DND-41 (cell line): Measurements from ENCODE around the gene OXTR.

Experiments used
- ATAC-seq: fragments of 200-7000 bp; cut with Tn5 transposase; 3 replicates; pipeline ENCODE4 v1.9.1; 2021; ENCODE audit warnings: low read depth; ENCODE audit not compliant: insufficient read depth
- DNase-seq: peaks from one replicate; pipeline ENCODE4 v3.0.0-alpha.2; 2020
- H2AFZ ChIP-seq: 2 replicates; pipeline ENCODE4 v1.6.0; 2012; ENCODE audit warnings: low read depth, low read length
- H3K27ac ChIP-seq: 2 replicates; pipeline ENCODE4 v1.5.1; 2012; ENCODE audit warnings: low read length, inconsistent platforms
- H3K27me3 ChIP-seq: fragments of 200-600 bp; sonication (generic); 2 replicates; pipeline ENCODE4 v1.6.0; 2012; ENCODE audit warnings: low read length, mild to moderate bottlenecking, inconsistent platforms; ENCODE audit not compliant: insufficient read depth, poor library complexity
- H3K36me3 ChIP-seq: 2 replicates; pipeline ENCODE4 v1.5.1; 2012; ENCODE audit warnings: low read length, inconsistent platforms; ENCODE audit not compliant: insufficient read depth
- H3K4me1 ChIP-seq: 2 replicates; pipeline ENCODE4 v1.5.1; 2012; ENCODE audit warnings: mild to moderate bottlenecking, low read length; ENCODE audit not compliant: insufficient read depth
- H3K4me2 ChIP-seq: 2 replicates; pipeline ENCODE4 v1.6.0; 2012; ENCODE audit warnings: mild to moderate bottlenecking, moderate library complexity, low read length, inconsistent platforms; ENCODE audit not compliant: insufficient read depth
- H3K4me3 ChIP-seq, 2 experiments: fragments of 200-600 bp in 1 of 2; shearing (Covaris generic) in 1 of 2; 2 replicates each; pipeline ENCODE4 v1.5.1; 2012 to 2016; ENCODE audit warnings: inconsistent platforms in 2 of 2, low read length in 2 of 2, mild to moderate bottlenecking in 2 of 2, low read depth in 1 of 2, moderate library complexity in 1 of 2
- H3K79me2 ChIP-seq: 2 replicates; pipeline ENCODE4 v1.6.0; 2012; ENCODE audit warnings: low read length, inconsistent platforms; ENCODE audit not compliant: insufficient read depth
- H3K9ac ChIP-seq: 2 replicates; pipeline ENCODE4 v1.6.0; 2012; ENCODE audit warnings: low read depth, mild to moderate bottlenecking, inconsistent platforms, low read length, moderate library complexity
- H3K9me3 ChIP-seq: 2 replicates; pipeline ENCODE4 v1.5.1; 2012; ENCODE audit warnings: low read length, moderate library complexity, mild to moderate bottlenecking, inconsistent platforms; ENCODE audit not compliant: insufficient read depth, severe bottlenecking
- H4K20me1 ChIP-seq: 2 replicates; pipeline ENCODE4 v1.6.0; 2012; ENCODE audit warnings: low read length; ENCODE audit not compliant: insufficient read depth
- CTCF ChIP-seq: IDR thresholded peaks from 2 replicates; pipeline ENCODE4 v1.5.1; 2012; ENCODE audit warnings: borderline replicate concordance, low read length, moderate library complexity, mild to moderate bottlenecking; ENCODE audit not compliant: poor library complexity, severe bottlenecking; ENCODE audit errors: extremely low read depth
- EZH2 ChIP-seq: IDR thresholded peaks from 3 replicates; pipeline ENCODE4 v1.6.1; 2012; ENCODE audit warnings: borderline replicate concordance, low read depth, mild to moderate bottlenecking, moderate library complexity, low read length, inconsistent platforms; ENCODE audit not compliant: severe bottlenecking

Gene OXTR

DNA sequence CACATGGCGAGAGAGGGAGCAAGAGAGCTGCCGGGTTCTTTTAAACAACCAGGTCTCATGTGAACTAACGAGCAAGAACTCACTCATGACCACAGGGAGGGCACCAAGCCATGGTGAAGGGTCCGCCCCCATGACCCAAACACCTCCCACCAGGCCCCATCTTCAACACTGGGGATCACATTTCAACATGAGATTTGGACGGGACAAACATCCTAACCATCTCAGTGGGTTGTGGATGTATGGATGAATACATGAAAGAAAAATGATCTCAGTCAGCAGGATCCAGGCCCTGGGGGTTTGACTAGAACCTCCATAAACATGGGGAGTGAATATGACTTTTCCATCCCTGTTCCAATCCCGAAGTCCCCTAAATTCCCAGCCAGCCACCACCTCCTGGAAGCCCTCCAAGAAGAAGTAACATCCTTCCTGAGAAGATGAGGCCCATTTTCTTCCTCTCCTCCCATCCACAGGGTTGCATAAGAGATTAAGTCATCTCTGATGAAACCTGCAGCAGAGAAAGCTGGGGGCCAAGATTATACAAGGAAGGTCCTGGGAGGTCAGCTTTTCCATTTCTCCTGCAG, 26.3 kb downstream of the OXTR start:
- Histone ChIP-seq H3K9me3 (no peaks in the 10 kb centered on the region), H3K36me3 (no peaks in the 10 kb centered on the region), H3K4me1 (no peaks in the 10 kb centered on the region), H3K27me3 (no peaks in the 10 kb centered on the region), H3K9ac (no peak overlapping the region), H4K20me1 (no peaks in the 10 kb centered on the region; the same call in 1 of the 2 replicates), H2AFZ (no peak overlapping the region), H3K4me3 (no peak overlapping the region), H3K79me2 (no peaks in the 10 kb centered on the region), H3K4me2 (no peak overlapping the region), H3K27ac (no peak overlapping the region)
- ATAC-seq (no peak), DNase-seq (no peak)
- TF ChIP-seq CTCF (no peak), EZH2 (no peak)

DNA sequence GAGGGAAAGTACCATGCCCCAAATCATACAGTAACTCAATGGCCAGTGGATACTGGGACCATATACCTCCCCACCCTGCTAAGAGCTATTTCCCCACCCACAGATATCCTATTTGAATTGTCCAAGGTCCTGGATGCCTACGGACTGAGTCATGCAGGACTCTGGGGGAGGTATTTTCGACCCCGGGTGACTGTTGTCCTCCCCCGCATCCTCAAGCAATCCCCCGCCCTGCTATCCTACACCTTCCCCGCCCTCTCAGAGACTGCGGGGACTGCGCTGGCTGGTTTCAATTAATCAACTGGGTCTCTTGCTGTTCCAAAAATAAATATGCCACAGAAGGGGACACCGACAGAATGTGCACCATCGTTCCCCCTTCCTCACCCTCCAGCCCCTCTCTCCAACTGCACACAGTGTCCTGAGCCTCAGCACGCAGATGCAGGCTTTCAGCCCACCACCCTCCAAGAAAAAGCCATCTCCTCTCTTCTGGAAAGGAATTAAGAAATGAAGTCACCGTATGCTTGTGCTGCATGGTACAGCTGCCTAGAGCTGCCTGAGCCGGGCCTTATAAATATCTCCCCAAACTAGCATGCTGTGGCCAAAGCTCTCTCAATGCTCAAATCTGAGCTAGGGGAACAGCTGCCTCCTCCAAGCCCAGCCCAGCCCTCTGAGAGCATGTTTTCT, 27.7 kb downstream of the OXTR start:
- H3K4me1 ChIP-seq, result no peaks in the 10 kb centered on the region
- H3K36me3 ChIP-seq, result no peaks in the 10 kb centered on the region
- no peak overlapping the region for H3K4me2 ChIP-seq
- no peaks in the 10 kb centered on the region for H3K79me2 ChIP-seq
- TF ChIP-seq CTCF (no peak), EZH2 (no peak)
- H3K9me3 ChIP-seq, result no peaks in the 10 kb centered on the region
- no peak overlapping the region for H3K27ac ChIP-seq
- H3K9ac ChIP-seq, result no peak overlapping the region
- H4K20me1 ChIP-seq, result no peaks in the 10 kb centered on the region; the same call in 1 of the 2 replicates
- H2AFZ ChIP-seq, result no peak overlapping the region
- ATAC-seq (no peak), DNase-seq (no peak)
- no peaks in the 10 kb centered on the region for H3K27me3 ChIP-seq
- no peak overlapping the region for H3K4me3 ChIP-seq

GRCh38 chr3:8739757-8740504, 29.5 kb downstream of the OXTR start:
- Histone ChIP-seq H3K27me3 (peaks cover 3% of the 10 kb centered on the region), H3K79me2 (no peaks in the 10 kb centered on the region), H3K9ac (no peak overlapping the region), H3K4me2 (no peak overlapping the region), H3K36me3 (no peaks in the 10 kb centered on the region), H3K9me3 (no peaks in the 10 kb centered on the region), H3K27ac (no peak overlapping the region), H3K4me1 (no peaks in the 10 kb centered on the region), H2AFZ (no peak overlapping the region), H3K4me3 (no peak overlapping the region), H4K20me1 (no peaks in the 10 kb centered on the region; the same call in 1 of the 2 replicates)
- ATAC-seq (peak; percentile 35; the same call in 1 of the 3 replicates), DNase-seq (no peak)
- TF ChIP-seq EZH2, result no peak
- no peak for TF ChIP-seq CTCF
